Lower leg skin (tissue), 4 donors: Measurements from ENCODE around the gene CFAP97D1. TPM values are rescaled to one million over a fixed set of nuclear protein-coding genes. Genes with fewer than 3 reads are reported as not detected.
"Not testable (repeated sequence)": the region's sequence is repeated elsewhere in the genome, so short reads cannot be mapped to it uniquely, and the experiment has no call there.

ENCODE experiments used
- DNase-seq, 2 donors: peaks; one replicate each; pipeline ENCODE4 v3.0.0-alpha.2; 2019; ENCODE audit warnings: low spot score in 2 of 2
- H3K4me3 ChIP-seq: fragments of 200-600 bp; sonication (generic); 2 replicates; pipeline ENCODE4 v1.5.1; 2017; ENCODE audit warnings: mild to moderate bottlenecking, low read depth; ENCODE audit not compliant: poor library complexity, severe bottlenecking
- POLR2A ChIP-seq, 2 donors: fragments of 450-650 bp; IDR thresholded peaks; one replicate each; pipeline ENCODE4 v1.6.1; 2016 to 2017; ENCODE audit warnings: antibody characterized with exemption in 2 of 2, mild to moderate bottlenecking in 1 of 2, moderate library complexity in 1 of 2
- WGBS, 2 donors: methylation state at CpG; one replicate each; pipeline ENCODE4 v1.1.5; 2018; 5-methylcytosine and 5-hydroxymethylcytosine counted together
- intact Hi-C: fragments of 100-400 bp; cut with DNase I; formaldehyde crosslinking; loops from one replicate; pipeline ENCODE4 v1.15.0; 2023; ENCODE audit warnings: low total_unique reads
- total RNA-seq, 4 donors: library from RNA; depleted of rRNA; stranded (reverse); fragments of >200 nt; gene quantifications; one replicate each; pipeline ENCODE4 v1.1.0, GENCODE V29; 2016
- TF ChIP-seq, protein P1 (sequence below), 3 donors: fragments of 450-650 bp; IDR thresholded peaks; one replicate each; pipeline ENCODE4 v1.5.1; 2016; ENCODE audit warnings: antibody characterized with exemption in 3 of 3, mild to moderate bottlenecking in 3 of 3, moderate library complexity in 2 of 3

Gene CFAP97D1
- total RNA-seq, 4 donors from 2014 or later, result 0.30 TPM; not detected in 3

DNA sequence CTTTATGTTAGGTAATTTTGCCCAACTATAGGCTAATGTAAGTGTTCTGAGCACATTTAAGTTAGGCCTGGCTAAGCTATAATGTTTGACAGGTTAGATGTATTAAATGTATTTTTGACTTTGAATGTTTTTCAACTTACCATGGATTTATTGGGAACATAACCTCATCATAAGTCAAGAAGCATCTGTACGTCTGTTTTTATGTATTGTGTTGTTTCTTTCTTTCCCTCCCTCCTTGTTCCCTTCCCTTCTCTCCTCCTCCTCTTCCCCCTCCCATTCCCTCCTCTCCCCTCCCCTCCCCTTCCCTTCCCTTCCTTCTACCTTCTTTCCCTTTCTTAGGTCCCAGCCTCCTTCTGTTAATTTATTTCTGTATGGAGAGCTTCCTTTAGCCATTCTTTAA is 9.2 kb downstream of the CFAP97D1 start:
- H3K4me3 ChIP-seq, result no peak overlapping the region
- no peak for TF ChIP-seq POLR2A (IDR thresholded peaks at IDR 0.05)
- TF ChIP-seq, protein P1, sequence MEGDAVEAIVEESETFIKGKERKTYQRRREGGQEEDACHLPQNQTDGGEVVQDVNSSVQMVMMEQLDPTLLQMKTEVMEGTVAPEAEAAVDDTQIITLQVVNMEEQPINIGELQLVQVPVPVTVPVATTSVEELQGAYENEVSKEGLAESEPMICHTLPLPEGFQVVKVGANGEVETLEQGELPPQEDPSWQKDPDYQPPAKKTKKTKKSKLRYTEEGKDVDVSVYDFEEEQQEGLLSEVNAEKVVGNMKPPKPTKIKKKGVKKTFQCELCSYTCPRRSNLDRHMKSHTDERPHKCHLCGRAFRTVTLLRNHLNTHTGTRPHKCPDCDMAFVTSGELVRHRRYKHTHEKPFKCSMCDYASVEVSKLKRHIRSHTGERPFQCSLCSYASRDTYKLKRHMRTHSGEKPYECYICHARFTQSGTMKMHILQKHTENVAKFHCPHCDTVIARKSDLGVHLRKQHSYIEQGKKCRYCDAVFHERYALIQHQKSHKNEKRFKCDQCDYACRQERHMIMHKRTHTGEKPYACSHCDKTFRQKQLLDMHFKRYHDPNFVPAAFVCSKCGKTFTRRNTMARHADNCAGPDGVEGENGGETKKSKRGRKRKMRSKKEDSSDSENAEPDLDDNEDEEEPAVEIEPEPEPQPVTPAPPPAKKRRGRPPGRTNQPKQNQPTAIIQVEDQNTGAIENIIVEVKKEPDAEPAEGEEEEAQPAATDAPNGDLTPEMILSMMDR (IDR thresholded peaks at IDR 0.05), result no peak
- DNase-seq, result no peak
- 88 to 94% methylated on average over 1 of the region's 1 CpG for WGBS, 2 donors
- intact Hi-C loops, result loop anchor here (10.0 kb wide), 1 partner anchor 55 kb away; the partner anchor contains the start of gene CD300LG

GRCh38 chr17:43790311-43790940 is 10.2 kb downstream of the CFAP97D1 start:
- intact Hi-C loops, result no loop called here
- TF ChIP-seq POLR2A (IDR thresholded peaks at IDR 0.05), result no peak
- TF ChIP-seq, protein P1 (IDR thresholded peaks at IDR 0.05), result no peak
- 61 to 75% methylated on average over 13 to 14 of the region's 14 CpGs for WGBS, 2 donors
- H3K4me3 ChIP-seq, result no peak overlapping the region
- DNase-seq, result no peak

DNA sequence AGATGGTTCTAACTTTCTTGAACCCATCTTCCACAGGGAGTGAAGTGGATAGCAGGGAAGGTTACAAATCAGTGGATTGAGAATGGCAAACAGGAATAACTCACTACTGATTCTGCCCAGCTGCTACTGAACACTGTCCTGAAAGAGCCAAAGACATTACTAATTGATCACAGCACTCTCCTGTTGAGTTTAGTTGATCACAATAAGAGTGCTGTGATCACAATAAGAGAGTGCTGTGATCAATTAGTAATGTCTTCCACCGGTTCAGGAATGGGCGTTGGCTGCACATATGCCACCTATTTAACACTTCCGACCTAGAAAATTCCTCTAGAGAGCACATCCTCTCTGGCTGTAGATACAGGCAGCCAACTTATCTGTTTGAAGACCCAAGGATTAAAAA is 11.4 kb downstream of the CFAP97D1 start:
- 8 to 14% methylated on average over 3 of the region's 3 CpGs for WGBS, 2 donors

GRCh38 chr17:43792668-43793067 is 12.4 kb downstream of the CFAP97D1 start:
- H3K4me3 ChIP-seq, intact Hi-C loops, DNase-seq: not testable (repeated sequence)
- 82 to 83% methylated on average over 4 of the region's 4 CpGs for WGBS, 2 donors

More for the DNA sequence above, 11.4 kb downstream of the CFAP97D1 start:
- intact Hi-C loops, result no loop called here
- H3K4me3 ChIP-seq, result no peak overlapping the region
- no peak for TF ChIP-seq POLR2A (IDR thresholded peaks at IDR 0.05)
- TF ChIP-seq, protein P1 (IDR thresholded peaks at IDR 0.05), result no peak
- no peak for DNase-seq

GRCh38 chr17:43798024-43798423 is 17.8 kb downstream of the CFAP97D1 start:
- WGBS, 2 donors, result 83 to 89% methylated on average over 9 of the region's 9 CpGs
- not testable (repeated sequence) for DNase-seq

GRCh38 chr17:43799047-43799446 is 18.8 kb downstream of the CFAP97D1 start:
- no peak overlapping the region for H3K4me3 ChIP-seq
- WGBS, 2 donors, result 74 to 90% methylated on average over 2 of the region's 2 CpGs
- DNase-seq, result no peak
- intact Hi-C loops, result no loop called here
- TF ChIP-seq, protein P1 (IDR thresholded peaks at IDR 0.05), result no peak
- no peak for TF ChIP-seq POLR2A (IDR thresholded peaks at IDR 0.05)

More at GRCh38 chr17:43798024-43798423, 17.8 kb downstream of the CFAP97D1 start:
- H3K4me3 ChIP-seq, intact Hi-C loops: not testable (repeated sequence)

DNA sequence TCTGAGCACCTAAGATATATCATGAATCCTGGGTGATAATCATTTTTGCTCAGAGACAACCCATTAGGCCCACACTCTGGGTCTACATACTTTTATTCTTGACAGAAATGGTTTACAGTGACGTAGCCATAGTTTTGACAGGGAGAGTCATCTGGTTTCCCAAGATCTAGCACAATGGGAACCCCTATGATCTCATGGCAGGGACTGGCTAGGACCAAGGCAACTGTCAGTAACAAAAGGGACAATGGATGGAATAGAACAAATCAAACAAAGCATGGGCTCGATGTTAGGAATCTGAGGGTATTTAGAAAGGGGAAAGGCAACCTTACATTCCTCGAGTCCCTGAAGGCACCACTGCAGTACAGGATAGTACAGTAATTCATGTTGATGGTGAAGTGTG is 20.5 kb downstream of the CFAP97D1 start:
- 97 to 100% methylated on average over 3 of the region's 3 CpGs for WGBS, 2 donors
- DNase-seq, result no peak
- intact Hi-C loops, result no loop called here
- H3K4me3 ChIP-seq, result no peak overlapping the region
- TF ChIP-seq POLR2A (IDR thresholded peaks at IDR 0.05), result no peak
- TF ChIP-seq, protein P1 (IDR thresholded peaks at IDR 0.05), result no peak
